ENCODE measurements around the gene PLA2G12A.
"Not testable (repeated sequence)": the region's sequence is repeated elsewhere in the genome, so short reads cannot be mapped to it uniquely, and the experiment has no call there.

The PLA2G12A gene

GRCh38 chr4:109728385-109728784 lies 1.5 kb downstream of the PLA2G12A start:
- no peak for DNase-seq

DNA sequence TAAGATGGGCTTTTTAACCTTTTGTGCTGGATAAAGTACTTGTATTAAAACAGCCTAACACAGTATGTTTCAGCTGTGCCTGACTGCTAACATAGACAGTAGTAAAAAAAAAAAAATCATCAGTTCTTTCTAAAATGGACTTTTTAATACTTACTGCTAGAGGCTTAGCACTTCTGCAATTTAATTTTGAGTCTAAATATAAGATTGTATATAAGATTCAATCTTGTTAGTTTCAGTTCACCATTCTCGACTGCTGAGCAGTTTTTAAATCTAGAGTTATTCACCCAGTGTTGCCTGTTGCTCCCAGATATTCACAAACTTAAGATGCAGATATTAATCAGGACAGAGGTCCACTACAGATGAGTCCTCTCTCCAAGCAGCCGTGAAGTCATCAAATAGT lies 6.8 kb downstream of the PLA2G12A start:
- no peak for DNase-seq

GRCh38 chr4:109722357-109722756 lies 7.5 kb downstream of the PLA2G12A start:
- no peak for DNase-seq

GRCh38 chr4:109721033-109721432 lies 8.8 kb downstream of the PLA2G12A start:
- DNase-seq, result no peak

- no peak for DNase-seq
Observed at GRCh38 chr4:109719604-109720003, 10.3 kb downstream of the PLA2G12A start.

DNA sequence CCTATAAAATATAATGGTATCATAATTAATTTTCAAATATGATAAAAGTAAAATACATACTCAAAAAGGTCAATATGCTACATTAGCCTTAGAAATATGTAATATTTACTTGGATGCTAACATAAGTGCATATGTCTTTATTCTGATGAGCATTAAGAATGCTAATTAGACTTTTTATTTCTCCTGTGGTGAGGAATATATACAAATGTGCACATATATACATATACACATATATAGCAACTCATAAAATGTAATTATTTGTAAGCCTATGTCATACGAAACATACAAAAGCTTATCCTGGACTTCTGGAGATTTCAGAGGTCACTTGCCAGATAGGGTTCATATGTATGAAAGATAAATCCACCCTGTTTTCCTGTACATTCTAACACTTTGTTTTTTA lies 11.1 kb downstream of the PLA2G12A start:
- no peak for DNase-seq

DNA sequence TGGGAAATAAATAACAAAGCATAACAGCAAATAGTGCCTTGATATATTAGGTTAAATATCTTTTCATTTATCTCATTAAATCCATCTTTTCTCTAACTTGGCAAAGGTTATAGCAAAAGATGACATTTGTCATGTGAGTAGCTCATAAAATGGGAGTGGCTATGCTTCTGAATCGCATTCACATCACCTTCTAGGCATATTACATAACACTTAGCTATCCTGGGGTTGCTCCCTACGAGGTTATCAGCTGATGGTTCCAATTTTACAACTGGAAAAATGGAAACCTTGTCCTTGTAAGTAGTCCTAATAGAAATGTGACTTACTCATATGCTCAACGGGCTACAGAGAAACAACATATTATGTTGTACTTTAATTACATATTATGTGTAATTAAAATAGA lies 16.4 kb downstream of the PLA2G12A start:
- no peak for DNase-seq

DNA sequence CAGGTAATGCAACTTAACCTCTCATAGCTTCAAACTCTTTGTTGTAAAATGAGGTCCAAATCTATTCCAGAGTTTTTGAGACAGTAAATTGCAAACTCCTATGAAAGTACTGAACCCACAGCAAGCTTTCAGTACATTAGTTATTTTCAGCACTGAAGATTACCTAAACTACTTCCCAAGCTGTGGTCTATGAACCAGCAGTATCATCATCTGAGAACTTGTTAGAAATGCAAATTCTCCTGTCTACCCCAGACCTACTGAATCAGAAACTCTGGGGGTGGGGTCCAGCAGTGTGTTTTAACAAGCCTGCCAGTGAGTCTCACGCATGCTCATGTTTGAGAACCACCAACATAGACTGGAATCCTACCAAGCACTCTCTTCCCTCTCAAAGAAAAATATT lies 20.9 kb downstream of the PLA2G12A start:
- DNase-seq, result no peak

DNA sequence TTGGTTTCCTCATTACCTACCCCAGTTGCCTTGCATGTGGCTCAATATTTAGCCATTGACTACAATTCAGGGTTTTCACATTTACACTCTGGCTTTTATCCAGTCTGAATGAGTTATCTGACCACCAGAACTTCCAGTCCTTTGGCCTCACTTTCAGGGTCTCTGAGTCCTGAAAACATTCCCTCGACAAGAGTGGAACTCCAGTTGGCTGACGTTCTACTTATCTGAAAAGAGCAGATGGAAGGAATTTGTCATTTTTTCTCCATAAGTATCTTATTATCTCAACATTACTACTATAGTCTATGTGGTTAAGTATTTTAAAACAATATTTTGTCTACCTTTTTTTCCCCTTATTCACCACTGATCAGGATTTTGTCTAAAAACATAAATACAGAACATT lies 21.4 kb downstream of the PLA2G12A start:
- DNase-seq, result no peak

DNA sequence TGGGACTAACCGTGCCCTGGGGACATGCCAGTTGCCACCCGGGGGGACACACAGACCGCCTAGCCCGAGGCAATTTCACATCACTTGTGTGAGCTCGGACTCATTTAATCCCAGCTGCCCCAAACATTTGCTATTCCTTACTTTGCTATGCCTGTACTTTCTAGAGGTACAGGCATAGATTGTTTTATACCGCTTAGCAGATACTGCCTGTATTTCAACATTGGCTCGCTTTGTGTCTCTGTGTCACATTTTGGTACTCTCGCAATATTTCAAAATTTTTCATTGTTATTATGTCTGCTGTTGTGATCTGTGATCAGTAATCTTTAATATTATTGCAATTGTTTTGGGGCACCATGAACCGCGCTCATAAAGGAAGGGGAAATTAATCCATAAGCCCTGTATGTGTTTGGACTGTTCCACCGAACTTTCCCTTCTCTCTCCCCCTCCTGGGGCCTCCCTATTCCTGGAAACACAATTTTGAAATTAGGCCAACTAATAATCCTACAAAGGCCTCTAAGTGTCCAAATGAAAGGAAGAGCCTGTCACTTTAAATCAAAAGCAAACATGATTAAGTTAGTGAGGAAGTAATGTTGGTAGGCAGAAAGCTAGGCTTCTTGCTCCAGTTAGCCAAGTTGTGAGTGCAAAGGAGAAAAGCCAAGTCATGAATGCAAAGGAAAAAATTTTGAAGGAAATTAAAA lies 26.1 kb downstream of the PLA2G12A start:
- DNase-seq, result no peak

DNA sequence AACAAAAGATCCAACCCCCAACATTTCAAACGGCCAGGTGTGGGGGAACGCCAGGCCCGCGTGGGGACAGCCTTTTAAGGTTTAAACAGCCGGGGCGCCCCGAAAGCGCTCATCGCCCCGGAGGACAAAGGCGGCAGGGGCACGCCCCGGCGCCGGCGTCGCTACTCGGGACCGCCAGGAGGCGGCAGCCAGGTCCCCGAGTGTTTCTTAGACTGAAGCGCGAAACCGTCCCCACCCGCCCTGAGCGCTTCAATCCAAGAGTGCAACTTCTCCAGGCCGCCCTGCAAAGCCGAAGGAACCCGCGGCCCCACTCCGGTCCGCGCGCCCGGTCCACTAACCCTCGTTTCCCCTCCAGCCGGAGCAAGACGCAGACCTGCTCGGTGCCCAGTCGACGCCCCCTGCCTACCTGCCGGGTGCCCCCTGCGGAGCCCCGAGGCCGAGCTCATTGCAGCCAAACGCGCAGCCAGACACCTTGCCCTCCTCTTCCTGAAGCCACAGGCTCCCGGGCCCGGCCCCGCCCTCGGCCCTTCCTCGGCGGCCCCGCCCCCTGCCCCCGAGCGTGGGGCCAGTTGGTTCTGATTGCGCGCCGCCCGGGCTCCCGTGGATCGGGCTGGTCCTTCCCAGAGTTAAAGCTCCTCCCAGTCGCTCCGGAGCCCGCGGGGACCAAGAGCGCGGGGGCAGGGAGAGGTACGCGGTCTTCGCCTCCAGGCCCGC lies 26.8 kb downstream of the PLA2G12A start, which contains the start of gene CASP6:
Gene CASP6 (minus strand): TSS at position 496 of the 714 bp plus-strand sequence. CDS start 50 bp downstream, at position 446.
- DNase-seq, result peak; percentile 75

DNA sequence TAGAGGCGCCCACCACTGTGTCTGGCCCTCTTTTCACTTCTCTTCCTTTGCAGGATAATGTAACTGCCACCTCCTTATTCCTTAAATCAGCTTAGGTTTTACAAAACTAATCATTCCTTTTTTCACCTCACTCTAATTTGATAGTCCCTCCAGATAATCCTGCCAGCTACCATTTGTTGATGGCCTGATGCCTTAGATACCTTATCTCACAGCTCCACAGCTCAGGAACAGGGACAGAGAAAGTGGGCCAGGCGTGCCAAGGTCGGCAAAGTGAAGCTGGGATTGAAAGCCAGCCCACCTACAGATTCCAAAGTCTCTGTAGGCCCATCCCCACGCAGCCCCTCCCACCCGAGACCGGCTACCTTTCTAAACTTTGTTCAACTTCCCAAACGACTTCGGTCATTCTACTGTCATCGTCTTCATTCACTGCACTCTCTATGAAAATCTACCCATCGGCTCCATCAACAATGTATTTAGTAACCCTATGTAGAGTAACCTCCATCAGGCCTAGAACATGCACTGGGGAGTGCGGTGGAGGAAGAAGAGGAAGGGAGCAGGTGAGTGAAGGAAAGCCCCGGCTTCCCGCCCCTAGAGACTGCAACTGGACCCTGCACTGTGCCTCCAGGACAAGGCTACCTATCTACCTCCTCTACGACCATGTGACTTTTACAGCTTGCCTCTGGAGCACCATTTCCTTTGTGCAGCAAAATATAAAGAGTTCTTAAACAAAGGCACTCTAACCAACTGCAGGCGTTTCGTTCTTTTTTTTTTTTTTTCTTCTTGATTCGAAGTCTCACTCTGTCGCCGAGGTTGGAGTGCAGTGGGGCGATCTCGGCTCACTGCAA lies 28.1 kb downstream of the PLA2G12A start:
- DNase-seq, result no peak

DNA sequence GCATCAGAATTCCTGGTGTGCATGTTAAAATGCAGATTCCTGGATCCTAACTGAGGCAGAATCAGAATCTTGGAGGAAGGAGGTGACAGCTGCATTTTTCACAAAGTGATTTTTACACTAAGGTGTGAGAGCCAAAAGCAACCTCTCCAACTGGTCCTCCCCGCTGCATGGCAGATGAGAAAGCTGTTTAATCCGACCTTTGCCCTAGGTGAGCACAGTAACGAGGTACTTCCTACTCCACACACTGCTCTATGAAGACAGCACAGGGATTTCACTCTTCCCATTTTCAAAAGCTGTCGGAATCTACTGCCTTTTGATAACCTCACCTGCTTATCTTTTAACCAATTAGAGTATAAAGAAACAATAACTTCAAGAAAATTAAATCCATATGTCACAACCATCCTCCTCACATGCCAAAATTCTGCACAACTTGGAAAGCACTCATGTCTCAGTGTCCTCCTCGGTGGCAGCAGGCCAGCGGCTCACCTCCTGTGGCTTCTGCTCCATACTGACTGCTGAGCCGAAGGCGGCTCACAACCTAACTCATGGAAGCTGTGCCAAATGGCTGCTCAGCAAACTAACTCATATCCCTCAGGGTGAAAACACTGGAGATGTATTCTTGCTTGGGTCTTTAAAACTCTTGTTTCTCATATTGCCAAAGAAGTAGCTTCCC lies 30.2 kb downstream of the PLA2G12A start:
- DNase-seq, result no peak

GRCh38 chr4:109698656-109699055 lies 31.2 kb downstream of the PLA2G12A start:
- no peak for DNase-seq

- peak; percentile 26 for DNase-seq
Observed at GRCh38 chr4:109691411-109691920, 38.4 kb downstream of the PLA2G12A start.

- peak; percentile 39 for DNase-seq
Observed at GRCh38 chr4:109690690-109691410, 39.0 kb downstream of the PLA2G12A start.

- no peak for DNase-seq
Observed at GRCh38 chr4:109684727-109685126, 45.1 kb downstream of the PLA2G12A start.

- DNase-seq, result no peak
Observed at GRCh38 chr4:109683621-109684253, 46.1 kb downstream of the PLA2G12A start.

DNA sequence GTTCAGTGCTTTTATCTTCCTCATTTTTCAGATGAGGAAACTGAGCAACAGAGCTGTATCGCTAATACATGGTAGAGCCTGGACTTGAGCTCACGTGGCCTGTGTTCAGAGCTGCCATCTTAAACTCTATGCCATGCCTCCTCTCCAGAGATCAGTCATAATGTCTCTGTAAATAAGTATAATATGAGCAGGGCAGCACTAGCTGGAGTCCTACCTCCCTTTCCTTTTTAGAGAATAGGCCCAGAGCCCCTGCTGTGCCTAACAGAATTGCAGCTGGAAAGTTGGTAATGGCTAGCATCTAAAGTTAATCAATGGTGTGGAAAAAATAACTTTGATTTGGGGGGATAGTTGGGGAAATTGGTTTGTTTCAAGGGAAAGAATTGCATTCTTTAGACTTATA lies 47.0 kb downstream of the PLA2G12A start:
- DNase-seq, result no peak

GRCh38 chr4:109678925-109679324 lies 50.9 kb downstream of the PLA2G12A start:
- DNase-seq, result not testable (repeated sequence)

GRCh38 chr4:109678472-109678871 lies 51.4 kb downstream of the PLA2G12A start:
- DNase-seq, result not testable (repeated sequence)

All from CD4-positive, alpha-beta T cell treated with Interleukin-4 for 4 hours (primary cell).